Placental pericyte (primary cell): Measurements from ENCODE around the gene HRG. TPM values are rescaled to one million over a fixed set of nuclear protein-coding genes. Genes with fewer than 3 reads are reported as not detected.

ENCODE experiments used
- small RNA-seq: library from RNA; depleted of rRNA; stranded (forward); fragments of <200 nt; gene quantifications from one replicate; pipeline ENCODE3, GENCODE V24; 2012; ENCODE audit warnings: low replicate concordance
- total RNA-seq: library from RNA; depleted of rRNA; stranded (reverse); fragments of >200 nt; gene quantifications from 2 replicates; pipeline ENCODE4 v1.2.3, GENCODE V29; 2012

HRG gene, protein sequence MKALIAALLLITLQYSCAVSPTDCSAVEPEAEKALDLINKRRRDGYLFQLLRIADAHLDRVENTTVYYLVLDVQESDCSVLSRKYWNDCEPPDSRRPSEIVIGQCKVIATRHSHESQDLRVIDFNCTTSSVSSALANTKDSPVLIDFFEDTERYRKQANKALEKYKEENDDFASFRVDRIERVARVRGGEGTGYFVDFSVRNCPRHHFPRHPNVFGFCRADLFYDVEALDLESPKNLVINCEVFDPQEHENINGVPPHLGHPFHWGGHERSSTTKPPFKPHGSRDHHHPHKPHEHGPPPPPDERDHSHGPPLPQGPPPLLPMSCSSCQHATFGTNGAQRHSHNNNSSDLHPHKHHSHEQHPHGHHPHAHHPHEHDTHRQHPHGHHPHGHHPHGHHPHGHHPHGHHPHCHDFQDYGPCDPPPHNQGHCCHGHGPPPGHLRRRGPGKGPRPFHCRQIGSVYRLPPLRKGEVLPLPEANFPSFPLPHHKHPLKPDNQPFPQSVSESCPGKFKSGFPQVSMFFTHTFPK
- total RNA-seq = not detected in 2 replicates

DNA sequence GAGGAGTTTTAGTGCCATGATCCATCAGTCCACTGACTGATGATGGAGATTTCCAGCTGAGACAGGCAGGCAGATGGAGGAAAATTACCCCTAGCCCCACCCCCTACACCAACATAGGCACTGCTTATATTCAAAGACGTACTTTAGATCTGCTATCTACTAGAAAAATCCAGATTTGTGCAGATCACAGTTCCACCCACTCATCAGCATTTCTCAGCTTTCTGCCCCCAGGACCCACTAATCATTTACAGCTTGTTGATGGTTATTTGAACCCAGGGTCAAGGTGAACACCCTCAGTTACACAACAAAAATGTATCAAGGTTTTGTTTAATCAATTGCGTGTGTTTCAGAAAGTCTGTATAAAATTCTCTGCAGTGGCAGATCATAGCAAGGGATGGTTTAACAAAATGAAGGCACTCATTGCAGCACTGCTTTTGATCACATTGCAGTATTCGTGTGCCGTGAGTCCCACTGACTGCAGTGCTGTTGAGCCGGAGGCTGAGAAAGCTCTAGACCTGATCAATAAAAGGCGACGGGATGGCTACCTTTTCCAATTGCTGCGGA is at the start of gene HRG:
Gene HRG (plus strand): TSS at position 390 of the 564 bp plus-strand sequence. CDS start 18 bp downstream, at position 408.

DNA sequence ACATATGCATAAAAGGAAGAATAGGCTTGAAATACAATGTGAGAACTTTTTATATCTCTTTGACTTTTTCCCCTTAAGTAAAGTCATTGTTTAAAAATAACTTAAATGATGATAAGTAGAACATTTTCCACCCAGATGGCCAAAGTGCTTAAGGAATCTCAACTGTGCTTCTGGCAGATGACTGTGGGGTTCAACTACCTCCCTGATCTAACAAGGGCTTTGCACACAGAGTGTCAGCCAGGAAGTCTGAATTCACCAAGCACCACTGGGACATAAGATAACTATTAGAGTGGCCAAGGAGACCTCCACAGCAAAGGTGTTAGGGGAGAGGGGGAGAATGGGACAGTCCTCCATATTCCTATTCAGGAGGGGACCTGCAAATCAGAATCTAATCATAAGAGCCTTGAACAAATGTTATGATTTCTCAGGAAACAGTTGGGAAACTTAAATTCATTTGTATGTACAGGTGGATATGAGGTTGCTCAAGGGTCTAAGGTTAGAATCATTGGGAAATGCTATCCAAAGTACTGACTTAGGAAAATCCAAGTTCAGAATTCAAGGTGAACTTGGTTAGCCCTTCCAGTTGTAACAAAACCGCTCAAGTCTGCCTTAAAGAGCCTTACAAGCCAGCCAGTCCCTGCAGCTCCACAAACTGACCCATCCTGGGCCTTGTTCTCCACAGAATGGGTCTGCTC is 25.9 kb upstream of the HRG start, which contains the start of gene FETUB:
Gene FETUB (plus strand): TSS at position 622 of the 695 bp plus-strand sequence. CDS start 62 bp downstream, at position 684.

DNA sequence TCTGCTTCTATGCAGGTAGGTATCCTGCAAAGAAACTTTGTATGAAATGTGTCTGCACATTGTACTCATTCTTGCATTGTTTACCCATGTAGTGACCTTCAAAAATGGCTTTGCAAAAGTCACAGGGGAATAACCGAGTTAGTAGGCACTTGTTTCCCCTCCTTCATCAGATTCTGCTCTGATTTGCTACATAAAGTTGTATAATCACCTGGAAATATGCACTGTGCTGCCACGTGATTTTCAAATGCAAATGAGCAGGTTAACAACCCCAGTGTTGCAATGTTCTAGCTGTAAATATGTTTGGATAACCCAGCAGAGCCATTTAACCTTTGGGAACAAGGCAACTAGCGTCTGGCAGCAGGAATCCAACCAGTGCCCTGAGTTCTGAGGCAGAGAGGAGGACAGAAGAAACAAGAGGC is 51.2 kb downstream of the HRG start, which contains the start of gene KNG1:
Gene KNG1 (plus strand): TSS at position 321 of the 419 bp plus-strand sequence. CDS start 184 bp downstream, outside the sequence.

Small RNA genes within 50 kb of the gene (small RNA-seq; reads per million reads assigned to genes)
- not detected for gene RF00017

Other genes starting within 250 kb of the HRG start
- gene CRYGS, start 121.6 kb upstream of the HRG start, total RNA-seq = 1.3 TPM in 2 replicates
- gene TBCCD1, start 98.7 kb upstream of the HRG start, total RNA-seq = 9.4 and 22.2 TPM in 2 replicates
- 59.4 and 267 TPM in 2 replicates for gene DNAJB11, start 95.3 kb upstream of the HRG start, total RNA-seq
- gene AHSG, start 53.0 kb upstream of the HRG start, total RNA-seq = not detected in 2 replicates
- not detected in 2 replicates for gene FETUB, start 25.6 kb upstream of the HRG start, total RNA-seq
- gene KNG1, start 51.3 kb downstream of the HRG start, total RNA-seq = not detected in 2 replicates
- 368 and 414 TPM in 2 replicates for gene EIF4A2, start 117.6 kb downstream of the HRG start, total RNA-seq
- gene RFC4, start 140.5 kb downstream of the HRG start, total RNA-seq = 8.1 and 29.2 TPM in 2 replicates
- gene ADIPOQ, start 176.7 kb downstream of the HRG start, total RNA-seq = not detected in 2 replicates